GM06990 (cell line): ENCODE results near the gene PTK7.

Source experiments
- DNase-seq: peaks from one replicate; pipeline ENCODE4 v3.0.0-alpha.2; 2011; ENCODE audit not compliant: insufficient read length; ENCODE audit errors: extremely low read depth
- H3K27me3 ChIP-seq: replicated peaks from 2 replicates; pipeline ENCODE4 v1.6.0; 2011; ENCODE audit warnings: low read length; ENCODE audit not compliant: control insufficient read depth, insufficient read depth
- H3K36me3 ChIP-seq: 2 replicates; pipeline ENCODE4 v1.5.1; 2011; ENCODE audit warnings: low read length; ENCODE audit not compliant: control insufficient read depth, insufficient read depth
- H3K4me3 ChIP-seq: replicated peaks from 2 replicates; pipeline ENCODE4 v1.5.1; 2011; ENCODE audit warnings: low read depth, mild to moderate bottlenecking, control low read depth, low read length
- TF ChIP-seq, protein P1 (sequence below): IDR thresholded peaks from 2 replicates; pipeline ENCODE4 v1.5.1; 2011; ENCODE audit warnings: low read length, control low read depth, mild to moderate bottlenecking, inconsistent platforms; ENCODE audit not compliant: insufficient read depth, poor library complexity, severe bottlenecking

Gene PTK7

DNA sequence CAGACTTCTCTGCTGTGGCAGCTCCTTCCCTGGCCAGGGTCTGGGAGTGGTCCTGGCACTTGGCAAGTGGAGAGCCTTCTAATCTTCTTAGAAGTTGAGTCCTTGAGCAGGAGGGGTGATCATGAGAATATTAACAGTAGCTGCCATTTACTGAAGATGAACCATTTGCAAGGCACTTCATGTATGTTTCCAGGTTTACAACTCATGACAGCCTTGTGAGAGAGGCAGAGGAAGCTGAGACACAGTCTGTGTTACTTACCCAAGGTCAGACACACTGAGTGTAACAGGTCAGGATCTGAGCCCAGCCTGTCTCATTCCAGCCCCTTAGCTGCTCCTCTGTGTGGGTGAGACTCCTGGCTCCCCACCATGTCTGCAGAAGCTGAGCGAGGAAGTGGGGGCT, 49.4 kb downstream of the PTK7 start:
- no peak for DNase-seq
- TF ChIP-seq, protein P1, sequence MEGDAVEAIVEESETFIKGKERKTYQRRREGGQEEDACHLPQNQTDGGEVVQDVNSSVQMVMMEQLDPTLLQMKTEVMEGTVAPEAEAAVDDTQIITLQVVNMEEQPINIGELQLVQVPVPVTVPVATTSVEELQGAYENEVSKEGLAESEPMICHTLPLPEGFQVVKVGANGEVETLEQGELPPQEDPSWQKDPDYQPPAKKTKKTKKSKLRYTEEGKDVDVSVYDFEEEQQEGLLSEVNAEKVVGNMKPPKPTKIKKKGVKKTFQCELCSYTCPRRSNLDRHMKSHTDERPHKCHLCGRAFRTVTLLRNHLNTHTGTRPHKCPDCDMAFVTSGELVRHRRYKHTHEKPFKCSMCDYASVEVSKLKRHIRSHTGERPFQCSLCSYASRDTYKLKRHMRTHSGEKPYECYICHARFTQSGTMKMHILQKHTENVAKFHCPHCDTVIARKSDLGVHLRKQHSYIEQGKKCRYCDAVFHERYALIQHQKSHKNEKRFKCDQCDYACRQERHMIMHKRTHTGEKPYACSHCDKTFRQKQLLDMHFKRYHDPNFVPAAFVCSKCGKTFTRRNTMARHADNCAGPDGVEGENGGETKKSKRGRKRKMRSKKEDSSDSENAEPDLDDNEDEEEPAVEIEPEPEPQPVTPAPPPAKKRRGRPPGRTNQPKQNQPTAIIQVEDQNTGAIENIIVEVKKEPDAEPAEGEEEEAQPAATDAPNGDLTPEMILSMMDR = no peak

DNA sequence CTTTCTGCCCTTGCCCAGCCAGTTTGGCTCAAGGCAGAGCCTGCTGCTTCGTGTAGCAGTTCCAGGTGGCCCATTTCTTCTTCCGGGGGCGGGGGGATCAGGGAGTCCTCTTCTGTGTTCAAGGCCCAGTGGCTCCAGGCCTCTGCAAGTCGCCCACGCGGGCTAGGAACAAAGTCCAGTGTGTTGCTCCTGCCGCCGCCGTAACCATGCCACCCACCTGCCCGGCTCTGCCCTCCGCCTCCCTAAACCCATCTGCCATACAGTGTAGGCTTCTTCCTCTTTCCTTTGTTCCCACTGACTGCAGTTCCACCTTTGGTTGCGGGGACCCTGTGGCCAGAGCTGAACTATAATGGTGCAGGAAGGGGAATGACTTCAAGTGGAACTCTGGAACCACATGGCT, 51.1 kb downstream of the PTK7 start:
- DNase-seq = no peak

More for the DNA sequence above, 49.4 kb downstream of the PTK7 start:
- no peaks in the 10 kb centered on the region for H3K36me3 ChIP-seq
- no peak overlapping the region for H3K4me3 ChIP-seq
- H3K27me3 ChIP-seq = no peaks in the 10 kb centered on the region

DNA sequence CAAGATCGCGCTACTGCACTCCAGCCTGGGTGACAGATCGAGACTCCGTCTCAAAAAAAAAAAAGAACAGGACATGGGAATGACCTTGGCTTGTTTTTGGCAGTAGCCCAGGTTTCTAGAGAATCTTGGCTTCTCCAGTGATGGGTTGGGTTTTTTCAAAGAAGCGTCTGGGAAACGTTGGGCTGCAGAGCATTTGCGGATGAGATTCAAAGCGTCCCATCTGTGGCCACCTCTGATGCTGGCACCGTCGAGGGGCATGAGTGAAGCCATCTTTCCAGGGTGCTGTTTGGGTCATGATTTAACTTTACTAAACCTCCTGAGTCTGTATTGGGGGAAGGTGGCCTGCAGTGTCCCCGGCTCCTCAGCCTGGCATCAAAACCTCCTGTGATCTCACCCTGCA, 51.8 kb downstream of the PTK7 start:
- TF ChIP-seq, protein P1 = no peak
- Histone ChIP-seq H3K27me3 (no peaks in the 10 kb centered on the region; the same call in 1 of the 2 replicates), H3K36me3 (no peaks in the 10 kb centered on the region), H3K4me3 (no peak overlapping the region)
- DNase-seq = no peak

More for the DNA sequence above, 51.1 kb downstream of the PTK7 start:
- H3K36me3 ChIP-seq = no peaks in the 10 kb centered on the region
- TF ChIP-seq, protein P1 = no peak
- no peaks in the 10 kb centered on the region; the same call in 1 of the 2 replicates for H3K27me3 ChIP-seq
- no peak overlapping the region for H3K4me3 ChIP-seq

DNA sequence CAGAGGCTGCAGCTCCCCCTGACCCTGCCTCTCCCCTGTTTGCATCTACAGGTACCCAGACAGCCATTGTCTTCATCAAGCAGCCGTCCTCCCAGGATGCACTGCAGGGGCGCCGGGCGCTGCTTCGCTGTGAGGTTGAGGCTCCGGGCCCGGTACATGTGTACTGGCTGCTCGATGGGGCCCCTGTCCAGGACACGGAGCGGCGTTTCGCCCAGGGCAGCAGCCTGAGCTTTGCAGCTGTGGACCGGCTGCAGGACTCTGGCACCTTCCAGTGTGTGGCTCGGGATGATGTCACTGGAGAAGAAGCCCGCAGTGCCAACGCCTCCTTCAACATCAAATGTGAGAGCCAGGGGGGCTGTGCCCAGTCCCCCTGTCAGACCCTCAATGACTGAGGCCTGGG, 52.8 kb downstream of the PTK7 start:
- DNase-seq = no peak

DNA sequence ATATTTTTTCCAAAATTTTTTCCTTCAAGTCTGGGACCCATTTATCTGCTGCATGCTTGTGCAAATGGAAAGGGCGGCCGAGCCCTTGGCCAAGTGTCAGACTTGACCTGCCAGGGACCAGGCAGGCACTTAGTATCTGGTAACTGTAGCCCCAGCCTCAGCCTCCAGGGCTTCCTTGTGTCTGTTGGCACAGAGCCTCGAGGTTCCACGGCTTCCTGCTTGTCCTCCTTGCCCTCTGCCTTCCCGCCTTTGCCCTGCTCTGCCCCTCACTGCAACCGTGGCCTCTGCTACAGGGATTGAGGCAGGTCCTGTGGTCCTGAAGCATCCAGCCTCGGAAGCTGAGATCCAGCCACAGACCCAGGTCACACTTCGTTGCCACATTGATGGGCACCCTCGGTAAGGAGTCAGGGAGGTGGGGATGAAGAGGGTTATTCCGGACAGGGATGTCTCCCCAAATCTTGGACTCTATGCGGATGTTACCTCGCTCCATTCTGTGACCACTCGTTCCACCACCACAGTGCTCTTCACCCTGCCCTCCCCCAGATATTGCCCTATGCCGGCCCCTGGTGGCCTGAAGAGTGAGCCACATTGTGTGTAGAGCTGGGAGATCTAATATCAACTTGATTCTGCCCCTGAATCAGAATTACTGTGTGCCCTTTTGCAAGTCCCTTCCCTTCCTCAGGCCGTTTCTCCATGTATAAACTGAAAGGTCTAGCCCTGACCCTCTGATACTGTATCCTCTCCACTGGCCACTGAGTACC, 53.5 kb downstream of the PTK7 start:
- no peaks in the 10 kb centered on the region; the same call in 1 of the 2 replicates for H3K27me3 ChIP-seq
- DNase-seq = no peak
- no peak overlapping the region for H3K4me3 ChIP-seq
- no peaks in the 10 kb centered on the region for H3K36me3 ChIP-seq
- TF ChIP-seq, protein P1 = peak; percentile 67

More for the DNA sequence above, 52.8 kb downstream of the PTK7 start:
- Histone ChIP-seq H3K4me3 (no peak overlapping the region), H3K36me3 (no peaks in the 10 kb centered on the region), H3K27me3 (no peaks in the 10 kb centered on the region; the same call in 1 of the 2 replicates)
- TF ChIP-seq, protein P1 = no peak
